Measurements from ENCODE around the gene STAG1. TPM values are rescaled to one million over a fixed set of nuclear protein-coding genes. Genes with fewer than 3 reads are reported as not detected.
"Not testable (repeated sequence)": the region's sequence is repeated elsewhere in the genome, so short reads cannot be mapped to it uniquely, and the experiment has no call there.

Gene STAG1
- total RNA-seq, 1 experiment from 2014 or later, result 43.7 TPM

DNA sequence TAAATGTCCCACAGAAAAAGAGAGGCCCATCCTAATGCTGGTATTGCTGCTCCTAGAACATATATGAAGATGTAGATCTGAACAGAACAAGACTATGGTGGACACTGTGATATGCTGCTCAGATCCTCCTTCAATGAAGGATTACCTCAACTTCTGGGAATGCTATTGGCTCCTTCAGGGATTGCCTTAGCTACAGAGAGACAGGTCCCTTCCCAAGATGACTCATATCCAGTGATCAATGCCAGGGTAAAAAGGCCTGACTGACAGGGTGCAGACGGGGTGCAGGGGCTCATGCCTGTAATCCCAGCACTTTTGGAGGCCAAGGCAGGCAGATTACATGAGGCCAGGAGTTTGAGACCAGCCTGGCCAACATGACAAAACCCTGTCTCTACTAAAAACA lies 20.5 kb upstream of the STAG1 start:
- CTCF ChIA-PET, result no interaction called here
- no TSS peak for BruUV-seq (replicated peaks)
- DNase-seq (ENCODE audit: low read depth, low spot score), result no peak

DNA sequence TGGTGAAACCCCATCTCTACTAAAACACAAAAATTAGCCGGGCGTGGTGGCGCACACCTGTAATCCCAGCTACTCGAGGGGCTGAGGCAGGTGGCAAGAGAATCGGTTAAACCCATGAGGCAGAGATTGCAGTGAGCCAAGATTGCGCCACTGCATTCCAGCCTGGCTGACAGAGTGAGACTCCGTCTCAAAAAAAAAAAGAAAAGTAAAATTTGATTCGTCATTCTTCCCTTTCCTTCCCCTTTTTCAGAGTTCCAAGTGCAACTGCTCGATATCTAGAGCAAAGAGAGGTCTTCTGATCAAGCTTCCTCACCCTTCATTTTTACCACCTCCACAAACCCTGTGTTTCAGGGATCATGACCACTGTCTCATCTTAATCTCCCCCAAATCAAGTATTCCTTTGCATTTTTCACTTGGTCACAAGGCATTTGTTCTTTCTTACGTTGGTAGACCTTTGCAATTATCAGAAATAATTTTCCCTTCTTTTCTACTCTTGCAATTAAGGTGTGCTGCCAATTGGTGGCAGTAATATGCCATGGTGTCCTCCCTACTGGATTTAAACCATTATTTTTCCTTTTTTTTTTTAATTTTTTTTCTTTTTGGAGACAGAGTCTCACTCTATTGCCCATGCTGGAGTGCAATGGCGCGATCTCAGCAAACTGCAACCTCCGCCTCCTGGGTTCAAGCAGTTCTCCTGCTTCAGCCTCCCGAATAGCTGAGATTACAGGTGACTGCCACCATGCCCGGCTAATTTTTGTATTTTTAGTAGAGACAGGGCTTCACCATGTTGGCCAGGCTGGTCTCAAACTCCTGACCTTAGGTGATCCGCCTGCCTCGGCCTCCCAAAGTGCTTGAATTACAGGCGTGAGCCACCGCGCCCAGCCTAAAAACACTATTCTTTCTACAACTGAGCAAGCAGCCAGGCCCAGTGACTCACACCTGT lies 6.3 kb upstream of the STAG1 start:
- in situ Hi-C loops (cut with HindIII; ENCODE audit: low pct_unique_long_range_greater_than_20kb, low sequenced_read_pairs); H3K36me3 ChIP-seq (ENCODE audit: control insufficient read depth, insufficient read depth, low read length); H3K27ac ChIP-seq (ENCODE audit: low read length); H3K27me3 ChIP-seq (ENCODE audit: control insufficient read depth, insufficient read depth, low read length); H3K4me1 ChIP-seq (ENCODE audit: control insufficient read depth, insufficient read depth, low read length); H3K9me3 ChIP-seq (ENCODE audit: control insufficient read depth, insufficient read depth, low read depth, low read length); H3K4me3 ChIP-seq (ENCODE audit: low read depth in 2 of 2, low read length in 2 of 2); BruUV-seq (replicated peaks); DNase-seq (ENCODE audit: low read depth, low spot score): not testable (repeated sequence)
- POLR2A ChIA-PET, result interaction anchor here (0.7 kb wide), 1 partner anchor 20 kb away, joined by 3 read pairs; no protein-coding TSS in a partner anchor
- intact Hi-C loops (cut with micrococcal nuclease; ENCODE audit: unreplicated experiment), result loop anchor here (1.0 kb wide), 1 partner anchor 256 kb away; no protein-coding TSS in a partner anchor
- peak; percentile 38; the same call in 1 of the 2 replicates for ATAC-seq
- CTCF ChIA-PET, result interaction anchor here (0.7 to 3.3 kb wide), 6 partner anchors 44 to 1353 kb away, joined by 3 to 15 read pairs (median 4); no protein-coding TSS in a partner anchor
- TF ChIP-seq, protein P1, sequence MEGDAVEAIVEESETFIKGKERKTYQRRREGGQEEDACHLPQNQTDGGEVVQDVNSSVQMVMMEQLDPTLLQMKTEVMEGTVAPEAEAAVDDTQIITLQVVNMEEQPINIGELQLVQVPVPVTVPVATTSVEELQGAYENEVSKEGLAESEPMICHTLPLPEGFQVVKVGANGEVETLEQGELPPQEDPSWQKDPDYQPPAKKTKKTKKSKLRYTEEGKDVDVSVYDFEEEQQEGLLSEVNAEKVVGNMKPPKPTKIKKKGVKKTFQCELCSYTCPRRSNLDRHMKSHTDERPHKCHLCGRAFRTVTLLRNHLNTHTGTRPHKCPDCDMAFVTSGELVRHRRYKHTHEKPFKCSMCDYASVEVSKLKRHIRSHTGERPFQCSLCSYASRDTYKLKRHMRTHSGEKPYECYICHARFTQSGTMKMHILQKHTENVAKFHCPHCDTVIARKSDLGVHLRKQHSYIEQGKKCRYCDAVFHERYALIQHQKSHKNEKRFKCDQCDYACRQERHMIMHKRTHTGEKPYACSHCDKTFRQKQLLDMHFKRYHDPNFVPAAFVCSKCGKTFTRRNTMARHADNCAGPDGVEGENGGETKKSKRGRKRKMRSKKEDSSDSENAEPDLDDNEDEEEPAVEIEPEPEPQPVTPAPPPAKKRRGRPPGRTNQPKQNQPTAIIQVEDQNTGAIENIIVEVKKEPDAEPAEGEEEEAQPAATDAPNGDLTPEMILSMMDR (IDR thresholded peaks at IDR 0.05), result peak; percentile 89

More for the DNA sequence above, 20.5 kb upstream of the STAG1 start:
- TF ChIP-seq, protein P2, sequence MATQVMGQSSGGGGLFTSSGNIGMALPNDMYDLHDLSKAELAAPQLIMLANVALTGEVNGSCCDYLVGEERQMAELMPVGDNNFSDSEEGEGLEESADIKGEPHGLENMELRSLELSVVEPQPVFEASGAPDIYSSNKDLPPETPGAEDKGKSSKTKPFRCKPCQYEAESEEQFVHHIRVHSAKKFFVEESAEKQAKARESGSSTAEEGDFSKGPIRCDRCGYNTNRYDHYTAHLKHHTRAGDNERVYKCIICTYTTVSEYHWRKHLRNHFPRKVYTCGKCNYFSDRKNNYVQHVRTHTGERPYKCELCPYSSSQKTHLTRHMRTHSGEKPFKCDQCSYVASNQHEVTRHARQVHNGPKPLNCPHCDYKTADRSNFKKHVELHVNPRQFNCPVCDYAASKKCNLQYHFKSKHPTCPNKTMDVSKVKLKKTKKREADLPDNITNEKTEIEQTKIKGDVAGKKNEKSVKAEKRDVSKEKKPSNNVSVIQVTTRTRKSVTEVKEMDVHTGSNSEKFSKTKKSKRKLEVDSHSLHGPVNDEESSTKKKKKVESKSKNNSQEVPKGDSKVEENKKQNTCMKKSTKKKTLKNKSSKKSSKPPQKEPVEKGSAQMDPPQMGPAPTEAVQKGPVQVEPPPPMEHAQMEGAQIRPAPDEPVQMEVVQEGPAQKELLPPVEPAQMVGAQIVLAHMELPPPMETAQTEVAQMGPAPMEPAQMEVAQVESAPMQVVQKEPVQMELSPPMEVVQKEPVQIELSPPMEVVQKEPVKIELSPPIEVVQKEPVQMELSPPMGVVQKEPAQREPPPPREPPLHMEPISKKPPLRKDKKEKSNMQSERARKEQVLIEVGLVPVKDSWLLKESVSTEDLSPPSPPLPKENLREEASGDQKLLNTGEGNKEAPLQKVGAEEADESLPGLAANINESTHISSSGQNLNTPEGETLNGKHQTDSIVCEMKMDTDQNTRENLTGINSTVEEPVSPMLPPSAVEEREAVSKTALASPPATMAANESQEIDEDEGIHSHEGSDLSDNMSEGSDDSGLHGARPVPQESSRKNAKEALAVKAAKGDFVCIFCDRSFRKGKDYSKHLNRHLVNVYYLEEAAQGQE (IDR thresholded peaks at IDR 0.05; ENCODE audit: insufficient read depth in 1 of 2, low read depth in 2 of 2, low read length in 1 of 2), result no peak
- TF ChIP-seq POLR2AphosphoS5 (IDR thresholded peaks at IDR 0.05; ENCODE audit: low read depth, low read length) (no peak), SIN3A (IDR thresholded peaks at IDR 0.05; ENCODE audit: borderline replicate concordance, insufficient read depth, low read depth, low read length) (no peak), TCF7L2 (IDR thresholded peaks at IDR 0.05; ENCODE audit: low read depth, low read length) (no peak)
- H3K27me3 ChIP-seq (ENCODE audit: control insufficient read depth, insufficient read depth, low read length), result no peaks in the 10 kb centered on the region
- no peaks in the 10 kb centered on the region for H3K9me3 ChIP-seq (ENCODE audit: control insufficient read depth, insufficient read depth, low read depth, low read length)
- no peaks in the 10 kb centered on the region for H3K4me1 ChIP-seq (ENCODE audit: control insufficient read depth, insufficient read depth, low read length)
- no peak for ATAC-seq
- no peak overlapping the region for H3K27ac ChIP-seq (ENCODE audit: low read length)
- no peak overlapping the region for H3K4me3 ChIP-seq (ENCODE audit: low read depth in 2 of 2, low read length in 2 of 2)
- intact Hi-C loops (cut with micrococcal nuclease; ENCODE audit: unreplicated experiment), result no loop called here
- POLR2A ChIA-PET, result no interaction called here
- H3K36me3 ChIP-seq (ENCODE audit: control insufficient read depth, insufficient read depth, low read length), result no peaks in the 10 kb centered on the region
- in situ Hi-C loops (cut with HindIII; ENCODE audit: low pct_unique_long_range_greater_than_20kb, low sequenced_read_pairs), result no loop called here

DNA sequence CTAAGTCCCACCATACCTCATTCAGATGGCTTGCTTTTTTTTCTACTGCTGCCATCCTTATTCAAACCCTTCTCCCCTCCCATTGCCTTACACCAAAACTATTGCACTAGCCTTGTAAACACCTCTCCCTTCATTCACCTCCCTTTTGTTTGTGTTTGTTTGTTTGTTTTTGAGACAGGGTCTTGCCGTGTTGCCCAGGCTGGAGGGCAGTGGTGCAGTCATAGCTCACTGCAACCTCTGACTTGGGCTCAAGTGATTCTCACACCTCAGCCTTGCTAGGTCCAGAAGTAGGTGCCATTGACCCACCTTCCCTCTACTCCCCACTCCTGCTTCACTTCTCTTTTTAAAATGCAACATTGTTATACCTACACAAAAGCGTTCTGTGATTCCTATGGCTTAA lies 3.0 kb upstream of the STAG1 start:
- intact Hi-C loops (cut with micrococcal nuclease; ENCODE audit: unreplicated experiment), result loop anchor here (2.0 kb wide), 1 partner anchor 680 kb away; no protein-coding TSS in a partner anchor
- ATAC-seq (no peak), DNase-seq (ENCODE audit: low read depth, low spot score) (no peak)
- H3K36me3 ChIP-seq (ENCODE audit: control insufficient read depth, insufficient read depth, low read length), result no peaks in the 10 kb centered on the region; the same call in 1 of the 2 replicates
- H3K9me3 ChIP-seq (ENCODE audit: control insufficient read depth, insufficient read depth, low read depth, low read length), result no peaks in the 10 kb centered on the region
- POLR2A ChIA-PET, result no interaction called here
- no TSS peak for BruUV-seq (replicated peaks)
- no peak for TF ChIP-seq TCF7L2 (IDR thresholded peaks at IDR 0.05; ENCODE audit: low read depth, low read length)
- TF ChIP-seq, protein P1 (IDR thresholded peaks at IDR 0.05), result no peak
- TF ChIP-seq, protein P2 (IDR thresholded peaks at IDR 0.05; ENCODE audit: insufficient read depth in 1 of 2, low read depth in 2 of 2, low read length in 1 of 2), result no peak
- TF ChIP-seq SIN3A (IDR thresholded peaks at IDR 0.05; ENCODE audit: borderline replicate concordance, insufficient read depth, low read depth, low read length), result no peak
- no peak for TF ChIP-seq POLR2AphosphoS5 (IDR thresholded peaks at IDR 0.05; ENCODE audit: low read depth, low read length)
- CTCF ChIA-PET, result no interaction called here
- in situ Hi-C loops (cut with HindIII; ENCODE audit: low pct_unique_long_range_greater_than_20kb, low sequenced_read_pairs), result no loop called here
- H3K27ac ChIP-seq (ENCODE audit: low read length), result no peak overlapping the region
- no peaks in the 10 kb centered on the region for H3K27me3 ChIP-seq (ENCODE audit: control insufficient read depth, insufficient read depth, low read length)
- H3K4me1 ChIP-seq (ENCODE audit: control insufficient read depth, insufficient read depth, low read length), result peaks cover 10% of the 10 kb centered on the region
- no peak overlapping the region for H3K4me3 ChIP-seq (ENCODE audit: low read depth in 2 of 2, low read length in 2 of 2)

Measured in Panc1 (cell line).